ENCODE data around the gene NTRK3.

Gene NTRK3

DNA sequence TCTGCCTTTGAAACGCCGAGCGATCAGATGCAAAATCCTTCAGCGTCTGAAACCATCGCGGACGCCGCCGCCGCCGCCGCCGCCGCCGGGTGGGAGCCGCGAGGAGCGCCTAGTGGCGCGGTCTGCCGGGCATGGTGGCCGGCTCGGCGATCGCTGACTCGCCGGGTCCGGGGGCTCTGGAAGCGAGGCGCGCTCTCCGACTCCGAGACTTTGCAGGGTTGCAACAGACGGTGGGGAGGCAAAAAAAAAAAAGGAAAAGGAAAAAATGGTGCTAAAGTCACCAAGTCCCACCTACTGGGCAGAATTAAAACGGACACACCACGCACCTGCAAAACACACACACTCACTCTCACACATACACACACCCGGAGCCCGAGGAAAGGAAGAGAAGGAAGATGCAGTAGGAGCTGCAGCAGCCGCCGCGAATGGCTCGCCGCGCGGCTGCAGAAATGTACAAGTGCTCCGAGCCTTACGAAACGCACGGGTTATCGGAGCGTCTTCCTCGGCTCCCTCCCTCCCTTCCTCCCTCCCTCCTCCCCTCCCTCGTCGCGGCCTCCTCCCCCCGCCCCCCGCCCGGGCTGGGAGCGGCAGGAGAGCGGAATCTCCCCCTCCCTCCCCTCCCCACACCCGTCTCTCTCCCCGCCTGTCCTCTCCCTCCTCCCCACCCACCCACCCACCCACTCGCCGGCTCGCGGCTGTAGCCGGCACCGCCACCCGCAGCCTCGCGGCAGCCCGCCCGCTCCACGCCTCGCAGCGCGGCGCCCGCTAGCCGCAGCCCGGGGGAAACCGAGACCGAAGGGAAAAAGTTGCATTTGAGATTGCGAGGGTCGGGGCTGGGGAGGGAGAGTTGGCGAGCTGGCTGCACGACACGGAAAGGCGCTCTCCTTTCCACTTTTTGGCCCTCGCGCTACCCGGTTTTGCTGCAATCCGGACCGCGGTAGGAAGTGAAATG, at the start of gene NTRK3:
NTRK3 (minus strand) TSS at position 461 of the 952 bp plus-strand sequence. CDS start 586 bp downstream, outside the sequence.
- TF ChIP-seq CTCF (IDR thresholded peaks at IDR 0.05; ENCODE audit: control insufficient read depth, extremely low read depth, insufficient read depth): no peak
- no peak within 1 kb of the TSS for H3K4me3 ChIP-seq (ENCODE audit: low read depth, low read length)
- DNase-seq (ENCODE audit: low read depth): no peak

- DNase-seq (ENCODE audit: low read depth): no peak
- TF ChIP-seq CTCF (IDR thresholded peaks at IDR 0.05; ENCODE audit: control insufficient read depth, extremely low read depth, insufficient read depth): no peak
- H3K4me3 ChIP-seq (ENCODE audit: low read depth, low read length): no peak overlapping the region
Observed at GRCh38 chr15:88303395-88303794, 46.9 kb upstream of the NTRK3 start.

DNA sequence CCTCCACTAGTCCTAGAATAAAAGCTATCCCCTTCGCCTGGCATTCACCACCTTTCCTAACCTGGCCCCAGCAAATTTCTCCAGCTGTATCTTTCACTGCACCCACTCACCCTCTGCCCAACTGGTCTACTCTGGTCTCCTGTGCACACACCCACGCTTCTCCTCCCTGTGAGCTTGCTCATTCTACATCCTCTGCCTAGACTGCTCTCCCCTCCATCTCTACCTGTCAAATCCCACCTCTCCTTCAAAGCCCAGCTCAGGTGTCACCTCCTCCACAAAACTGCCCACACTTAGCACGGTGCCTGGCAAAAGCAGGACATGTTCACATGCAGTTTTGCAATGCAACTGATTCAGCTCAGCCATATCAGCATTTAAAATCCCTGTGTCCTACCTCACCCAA, 45.8 kb upstream of the NTRK3 start:
- H3K4me3 ChIP-seq (ENCODE audit: low read depth, low read length): no peak overlapping the region
- TF ChIP-seq CTCF (IDR thresholded peaks at IDR 0.05; ENCODE audit: control insufficient read depth, extremely low read depth, insufficient read depth): no peak
- no peak for DNase-seq (ENCODE audit: low read depth)

DNA sequence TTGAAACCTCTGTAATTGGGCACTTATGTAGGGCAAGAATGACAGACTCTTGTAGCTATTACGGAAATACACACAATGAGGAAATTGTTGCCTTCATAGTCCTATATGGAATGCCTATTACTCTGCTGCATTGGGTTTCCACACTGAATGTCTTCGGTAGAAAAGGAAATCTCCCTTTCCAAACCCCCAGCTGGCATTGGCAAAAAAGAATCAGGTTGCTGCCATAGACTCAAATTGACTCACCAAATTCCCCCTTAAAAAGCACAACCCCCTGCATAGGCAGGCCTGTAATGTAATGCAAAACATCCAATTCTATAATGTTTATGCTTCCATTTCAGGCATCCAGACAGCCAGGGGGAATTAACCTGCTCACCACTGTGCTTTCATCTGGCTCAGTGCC, 44.8 kb upstream of the NTRK3 start:
- TF ChIP-seq CTCF (IDR thresholded peaks at IDR 0.05; ENCODE audit: control insufficient read depth, extremely low read depth, insufficient read depth): no peak
- no peak overlapping the region for H3K4me3 ChIP-seq (ENCODE audit: low read depth, low read length)
- no peak for DNase-seq (ENCODE audit: low read depth)

DNA sequence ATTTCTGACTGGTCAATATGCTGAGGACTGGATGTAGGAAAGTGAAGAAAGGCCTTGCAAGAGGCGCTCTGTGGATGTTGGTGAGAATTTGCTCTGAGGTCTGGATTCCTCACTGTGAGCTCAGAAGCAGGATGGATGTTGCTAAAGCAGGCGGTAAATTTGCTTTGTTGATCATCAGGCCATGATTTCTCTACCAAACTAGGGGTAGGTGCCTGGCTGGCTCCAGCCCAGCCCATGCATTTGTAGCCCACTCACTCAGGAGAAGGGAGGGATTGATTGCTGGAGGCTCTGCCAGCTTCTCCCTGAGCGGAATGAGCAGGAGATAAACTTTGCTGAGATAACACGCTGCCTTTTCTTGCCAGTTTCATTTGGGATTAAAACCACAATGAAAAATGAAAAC, 44.3 kb upstream of the NTRK3 start:
- TF ChIP-seq CTCF (IDR thresholded peaks at IDR 0.05; ENCODE audit: control insufficient read depth, extremely low read depth, insufficient read depth): no peak
- no peak for DNase-seq (ENCODE audit: low read depth)
- no peak overlapping the region for H3K4me3 ChIP-seq (ENCODE audit: low read depth, low read length)

DNA sequence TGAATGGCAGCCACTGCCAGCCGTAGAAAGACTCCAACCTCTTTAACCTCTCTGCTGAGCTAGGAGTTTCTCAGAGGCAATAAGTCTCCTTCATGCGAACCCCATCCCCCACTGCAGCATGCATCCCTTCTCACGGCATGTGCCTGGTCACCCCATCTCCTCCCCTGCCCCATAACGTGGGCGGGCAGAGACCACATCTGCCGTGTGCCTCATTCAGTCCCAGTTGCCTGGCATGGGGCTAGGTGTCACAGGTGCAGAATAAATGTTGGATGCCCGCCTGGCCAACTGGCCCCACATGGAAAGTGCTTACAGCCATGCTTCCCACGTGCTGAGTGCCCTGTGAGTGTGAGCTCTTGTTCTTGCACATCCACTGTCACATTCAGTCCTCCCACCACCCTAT, 43.5 kb upstream of the NTRK3 start:
- no peak overlapping the region for H3K4me3 ChIP-seq (ENCODE audit: low read depth, low read length)
- TF ChIP-seq CTCF (IDR thresholded peaks at IDR 0.05; ENCODE audit: control insufficient read depth, extremely low read depth, insufficient read depth): no peak
- no peak for DNase-seq (ENCODE audit: low read depth)
